GM19043 (cell line): ENCODE data around the gene RIMS1.

Experiments
- ATAC-seq: cut with Tn5 transposase; IDR thresholded peaks from one replicate; pipeline ENCODE4 v1.9.1; 2021; ENCODE audit warnings: low read depth; ENCODE audit not compliant: unreplicated experiment

The RIMS1 gene

GRCh38 chr6:71886184-71887005, at the start of gene RIMS1:
Gene RIMS1, plus strand, starts transcription at chr6:71886550. Its CDS starts 474 bp downstream, at chr6:71887024.
- ATAC-seq = peak; percentile 79

- no peak for ATAC-seq
Measured at GRCh38 chr6:71851214-71851613, 35.1 kb upstream of the RIMS1 start.

- no peak for ATAC-seq
Measured at GRCh38 chr6:71852948-71853347, 33.4 kb upstream of the RIMS1 start.

- no peak for ATAC-seq
Measured at GRCh38 chr6:71855406-71855805, 30.9 kb upstream of the RIMS1 start.

GRCh38 chr6:71879016-71879415, 7.3 kb upstream of the RIMS1 start:
- no peak for ATAC-seq

- ATAC-seq = peak; percentile 13
Measured at GRCh38 chr6:71887006-71887743, 825 bp downstream of the RIMS1 start.

GRCh38 chr6:71887744-71888230, 1.4 kb downstream of the RIMS1 start:
- no peak for ATAC-seq

GRCh38 chr6:71888756-71889340, 2.5 kb downstream of the RIMS1 start:
- no peak for ATAC-seq

GRCh38 chr6:71889366-71889765, 3.0 kb downstream of the RIMS1 start:
- ATAC-seq = no peak

- ATAC-seq = no peak
Measured at GRCh38 chr6:71892641-71893040, 6.3 kb downstream of the RIMS1 start.

- no peak for ATAC-seq
Measured at GRCh38 chr6:71900642-71901041, 14.3 kb downstream of the RIMS1 start.

GRCh38 chr6:71902261-71902660, 15.9 kb downstream of the RIMS1 start:
- ATAC-seq = peak; percentile 79

GRCh38 chr6:71906813-71907212, 20.5 kb downstream of the RIMS1 start:
- ATAC-seq = no peak

GRCh38 chr6:71908162-71908765, 21.9 kb downstream of the RIMS1 start:
- peak; percentile 51 for ATAC-seq

- no peak for ATAC-seq
Measured at GRCh38 chr6:71913444-71914234, 27.3 kb downstream of the RIMS1 start.

- no peak for ATAC-seq
Measured at GRCh38 chr6:71929047-71929446, 42.7 kb downstream of the RIMS1 start.

GRCh38 chr6:71933881-71934280, 47.5 kb downstream of the RIMS1 start:
- ATAC-seq = no peak

GRCh38 chr6:71965404-71965803, 79.1 kb downstream of the RIMS1 start:
- ATAC-seq = no peak

GRCh38 chr6:71967436-71967835, 81.1 kb downstream of the RIMS1 start:
- ATAC-seq = no peak

- ATAC-seq = no peak
Measured at GRCh38 chr6:71977884-71978283, 91.5 kb downstream of the RIMS1 start.
